GM12891 (cell line): ENCODE data around the gene C1RL.

Source experiments
- DNase-seq: peaks from one replicate; pipeline ENCODE4 v3.0.0; 2011; ENCODE audit warnings: low spot score; ENCODE audit not compliant: insufficient read length
- FAIRE-seq: peaks from 2 replicates; lab custom pipeline; 2011; peaks lifted over from hg19 to GRCh38; lab: Jason Lieb, UNC
- PAX5 ChIP-seq: IDR thresholded peaks from 2 replicates; pipeline ENCODE4 v1.6.1; 2011; ENCODE audit warnings: low read length, moderate library complexity, mild to moderate bottlenecking; ENCODE audit not compliant: insufficient read depth, severe bottlenecking
- POLR2A ChIP-seq: IDR thresholded peaks from 2 replicates; pipeline ENCODE4 v1.6.1; 2011; ENCODE audit warnings: low read depth, low read length, control low read depth
- POLR2AphosphoS5 ChIP-seq: IDR thresholded peaks from 2 replicates; pipeline ENCODE4 v1.6.1; 2011; ENCODE audit warnings: low read depth, low read length, control low read depth
- POU2F2 ChIP-seq: IDR thresholded peaks from 2 replicates; pipeline ENCODE4 v1.6.1; 2011; ENCODE audit warnings: low read depth, mild to moderate bottlenecking, control low read depth, low read length, moderate library complexity
- SPI1 ChIP-seq: IDR thresholded peaks from 2 replicates; pipeline ENCODE4 v1.6.1; 2011; ENCODE audit warnings: low read depth, low read length, control low read depth
- TAF1 ChIP-seq: IDR thresholded peaks from 2 replicates; pipeline ENCODE4 v1.6.1; 2011; ENCODE audit warnings: low read depth, low read length, control low read depth

The C1RL gene

GRCh38 chr12:7129287-7129871 lies 20.4 kb upstream of the C1RL start:
- no peak for DNase-seq
- no peak for TF ChIP-seq POLR2AphosphoS5
- TF ChIP-seq PAX5 = no peak
- TF ChIP-seq TAF1 = no peak
- no peak for TF ChIP-seq SPI1
- no peak for TF ChIP-seq POLR2A
- no peak for TF ChIP-seq POU2F2
- no peak for FAIRE-seq

- TF ChIP-seq POLR2A (no peak), SPI1 (no peak), TAF1 (no peak), PAX5 (no peak), POLR2AphosphoS5 (no peak), POU2F2 (no peak)
- FAIRE-seq (peak; percentile 31), DNase-seq (no peak)
These were observed 19.8 kb upstream of the C1RL start, which contains the start of gene RBP5 for GRCh38 chr12:7128681-7129286. TSS of gene RBP5 (minus strand) at chr12:7128889. CDS start at chr12:7128775, 114 bp downstream.

GRCh38 chr12:7127916-7128626 lies 19.1 kb upstream of the C1RL start:
- TF ChIP-seq POU2F2 = no peak
- no peak for TF ChIP-seq POLR2AphosphoS5
- no peak for TF ChIP-seq TAF1
- no peak for TF ChIP-seq PAX5
- TF ChIP-seq SPI1 = no peak
- no peak for TF ChIP-seq POLR2A
- no peak for FAIRE-seq
- no peak for DNase-seq

GRCh38 chr12:7125632-7126227 lies 16.7 kb upstream of the C1RL start:
- no peak for DNase-seq
- no peak for TF ChIP-seq TAF1
- no peak for TF ChIP-seq POLR2AphosphoS5
- TF ChIP-seq SPI1 = no peak
- no peak for FAIRE-seq

- no peak for TF ChIP-seq PAX5
- no peak for TF ChIP-seq POU2F2
- TF ChIP-seq TAF1 = no peak
- no peak for TF ChIP-seq SPI1
- TF ChIP-seq POLR2A = no peak
- TF ChIP-seq POLR2AphosphoS5 = no peak
- DNase-seq (no peak), FAIRE-seq (no peak)
These were observed 14.9 kb upstream of the C1RL start for GRCh38 chr12:7123806-7124522.

GRCh38 chr12:7122811-7123769 lies 14.1 kb upstream of the C1RL start:
- DNase-seq (no peak), FAIRE-seq (no peak)
- TF ChIP-seq POLR2A = no peak
- no peak for TF ChIP-seq TAF1
- no peak for TF ChIP-seq POLR2AphosphoS5
- no peak for TF ChIP-seq PAX5
- no peak for TF ChIP-seq SPI1
- TF ChIP-seq POU2F2 = no peak

GRCh38 chr12:7121324-7121723 lies 12.3 kb upstream of the C1RL start:
- FAIRE-seq (no peak), DNase-seq (no peak)
- TF ChIP-seq TAF1 (no peak), PAX5 (no peak), POLR2AphosphoS5 (no peak)

- no peak for FAIRE-seq
- DNase-seq = no peak
- TF ChIP-seq SPI1 (no peak), POU2F2 (no peak), POLR2AphosphoS5 (no peak), PAX5 (no peak)
These were observed 11.2 kb upstream of the C1RL start for GRCh38 chr12:7120166-7120565.

GRCh38 chr12:7118881-7119280 lies 9.9 kb upstream of the C1RL start:
- no peak for FAIRE-seq

More at GRCh38 chr12:7118881-7119280, 9.9 kb upstream of the C1RL start:
- no peak for TF ChIP-seq POLR2A
- no peak for TF ChIP-seq TAF1
- TF ChIP-seq SPI1 = no peak
- no peak for TF ChIP-seq POU2F2
- TF ChIP-seq PAX5 = no peak
- no peak for TF ChIP-seq POLR2AphosphoS5
- no peak for DNase-seq
